ENCODE measurements around the gene CNTN4. TPM values are rescaled to one million over a fixed set of nuclear protein-coding genes. Genes with fewer than 3 reads are reported as not detected.

CNTN4 gene
- total and polyA plus RNA-seq, 2 of the 8 experiments (the other 6 are each of a cell fraction or from before 2014, with no cell fraction given), result 0.41 to 2.2 TPM

DNA sequence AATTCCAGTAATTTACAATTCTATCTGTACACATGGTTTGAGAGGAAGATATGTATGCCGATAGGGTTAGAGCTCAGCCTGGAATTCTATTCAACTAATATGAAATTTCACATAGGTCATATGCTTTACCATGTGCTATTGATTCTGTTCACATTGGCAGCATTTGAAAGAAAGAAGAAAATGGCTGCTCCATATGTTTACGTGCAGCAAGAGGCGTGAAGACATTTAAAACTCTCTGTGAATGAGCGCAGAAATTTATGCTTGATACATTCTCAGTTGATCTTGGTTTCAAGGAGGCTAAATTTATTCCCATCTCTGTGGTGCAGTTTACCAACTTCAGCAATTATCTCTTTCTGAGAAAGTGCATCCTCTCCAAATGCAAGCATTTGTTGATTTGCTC, 478.9 kb downstream of the CNTN4 start (continued):
- TF ChIP-seq RNF2 (IDR thresholded peaks at IDR 0.05; ENCODE audit: borderline replicate concordance, low read depth, low read length, missing control alignments, poor library complexity, severe bottlenecking), result no peak
